ENCODE data around the gene B3GNT5. TPM values are rescaled to one million over a fixed set of nuclear protein-coding genes. Genes with fewer than 3 reads are reported as not detected.

Gene B3GNT5
- total and polyA plus RNA-seq, 2 of the 8 experiments (the other 6 are each of a cell fraction or from before 2014, with no cell fraction given) = 2.4 to 9.7 TPM

GRCh38 chr3:183255348-183255730 is 2.3 kb downstream of the B3GNT5 start:
- H3K4me3 ChIP-seq (ENCODE audit: extremely low read depth in 1 of 4, insufficient read depth in 2 of 4, low read depth in 3 of 4, low read length in 4 of 4) = peak overlapping the region; percentile 75 to 84 (median 80); a peak in 6 of 8 replicates
- no peak overlapping the region for H3K27ac ChIP-seq (ENCODE audit: low read depth, low read length)
- H4K8ac ChIP-seq (ENCODE audit: extremely low read depth, insufficient read depth, low read length) = no peak overlapping the region
- H3K79me1 ChIP-seq (ENCODE audit: low read depth, low read length) = no peaks in the 10 kb centered on the region
- H3K56ac ChIP-seq (replicated peaks; ENCODE audit: insufficient read length, low read depth, low read length) = no peak overlapping the region
- H3K9me3 ChIP-seq (ENCODE audit: insufficient read depth in 2 of 2, low read depth in 1 of 2, low read length in 1 of 2) = no peaks in the 10 kb centered on the region
- H2BK15ac ChIP-seq (ENCODE audit: low read length) = no peak overlapping the region
- H4K91ac ChIP-seq (replicated peaks; ENCODE audit: insufficient read length, low read length) = no peak overlapping the region
- no peak overlapping the region for H3K23ac ChIP-seq (ENCODE audit: insufficient read length)
- no peak overlapping the region for H2BK5ac ChIP-seq (ENCODE audit: low read depth, low read length)
- WGBS, 2 experiments (ENCODE audit: extremely low coverage in 1 of 2, insufficient coverage in 1 of 2, insufficient read length in 1 of 2, insufficient replicate concordance in 2 of 2, low coverage in 1 of 2, low lambda C conversion rate in 2 of 2, missing lambda C conversion rate in 1 of 2) = 53% methylated on average over 4 of the region's 4 CpGs; no CpG with 5 or more reads in 1 of the 2 experiments
- H3K27me3 ChIP-seq (replicated peaks in 1 of 4; ENCODE audit: control insufficient read depth in 3 of 4, extremely low read depth in 1 of 4, insufficient read depth in 3 of 4, low read length in 3 of 4) = peaks cover 3 to 25% (median 17%) of the 10 kb centered on the region in 4 experiments
- H3K4me2 ChIP-seq (ENCODE audit: insufficient read depth in 1 of 2, low read depth in 2 of 2, low read length in 2 of 2) = peak overlapping the region; percentile 88 to 93
- no peak overlapping the region for H3K18ac ChIP-seq (ENCODE audit: extremely low read depth, low read length)
- no peak overlapping the region for H3K14ac ChIP-seq (ENCODE audit: insufficient read length)
- H3K4ac ChIP-seq (replicated peaks; ENCODE audit: insufficient read length, low read depth, low read length) = no peak overlapping the region
- H3K79me2 ChIP-seq (ENCODE audit: control insufficient read depth in 1 of 2, insufficient read depth in 2 of 2, low read length in 2 of 2) = peaks cover 0 to 7% of the 10 kb centered on the region in 2 experiments; a peak in 1 of 4 replicates
- no peak overlapping the region for H2BK20ac ChIP-seq (ENCODE audit: low read length)
- H2BK120ac ChIP-seq (replicated peaks; ENCODE audit: low read depth, low read length) = no peak overlapping the region
- ChIA-PET POLR2A (ENCODE audit: partially characterized antibody) (interaction anchor here (0.9 to 5.4 kb wide), 4 partner anchors 10 to 93 kb away, joined by 3 to 25 read pairs (median 3); partner anchors contain the start of gene LAMP3), CTCF (ENCODE audit: partially characterized antibody) (interaction anchor here (1.0 kb wide), 1 partner anchor 127 kb away, joined by 3 read pairs; no protein-coding TSS in a partner anchor)
- FAIRE-seq (peak; percentile 60), DNase-seq (ENCODE audit: low read depth in 1 of 2, low spot score in 2 of 2) (no peak)
- no peaks in the 10 kb centered on the region for H4K20me1 ChIP-seq (replicated peaks in 1 of 2; ENCODE audit: control insufficient read depth in 1 of 2, insufficient read depth in 2 of 2, low read length in 2 of 2)
- TF ChIP-seq TAF1 (IDR thresholded peaks at IDR 0.05; ENCODE audit: low read depth, low read length) (0 out of 2 replicates have a peak, but pooled peaks have one; percentile 36), TEAD4 (IDR thresholded peaks at IDR 0.05; ENCODE audit: low read depth, low read length) (no peak), BCL11A (IDR thresholded peaks at IDR 0.05; ENCODE audit: low read depth in 2 of 2, low read length in 2 of 2) (no peak)
- H2AFZ ChIP-seq (ENCODE audit: low read length) = no peak overlapping the region
- no peak overlapping the region for H3K9ac ChIP-seq (replicated peaks in 1 of 4; ENCODE audit: extremely low read depth in 1 of 4, low read depth in 3 of 4, low read length in 3 of 4)
- H2AK5ac ChIP-seq (ENCODE audit: low read depth, low read length) = no peak overlapping the region
- 0 out of 8 replicates have a peak, but pooled peaks cover 0 to 5% (median 0%) of the 10 kb centered on the region in 4 experiments for H3K36me3 ChIP-seq (ENCODE audit: control insufficient read depth in 2 of 4, insufficient read depth in 4 of 4, low read length in 3 of 4)
- peaks cover 13% of the 10 kb centered on the region for H3K23me2 ChIP-seq (ENCODE audit: low read depth, low read length)
- no peak overlapping the region for H4K5ac ChIP-seq (ENCODE audit: insufficient read length, low read depth, low read length)
- H3K4me1 ChIP-seq (replicated peaks in 1 of 4; ENCODE audit: control insufficient read depth in 3 of 4, insufficient read depth in 4 of 4, low read length in 3 of 4) = peaks cover 0 to 10% (median 5%) of the 10 kb centered on the region in 4 experiments; a peak in 5 of 7 replicates
- H2BK12ac ChIP-seq (ENCODE audit: low read depth, low read length) = no peak overlapping the region

All from H1 (cell line).